AG10803 (cell line): ENCODE results near the gene TMEM238.
"Not testable (repeated sequence)": the region's sequence is repeated elsewhere in the genome, so short reads cannot be mapped to it uniquely, and the experiment has no call there.

Experiments used
- DNase-seq: peaks from one replicate; pipeline ENCODE4 v3.0.0; 2010; ENCODE audit warnings: low read depth
- H3K4me3 ChIP-seq: 2 replicates; pipeline ENCODE4 v1.5.1; 2011; ENCODE audit warnings: mild to moderate bottlenecking, low read length, control low read depth
- TF ChIP-seq, protein P1 (sequence below): conservative IDR thresholded peaks from 2 replicates; pipeline ENCODE4 v1.5.1; 2011; ENCODE audit warnings: mild to moderate bottlenecking, low read length, control low read depth, inconsistent platforms

The TMEM238 gene

DNA sequence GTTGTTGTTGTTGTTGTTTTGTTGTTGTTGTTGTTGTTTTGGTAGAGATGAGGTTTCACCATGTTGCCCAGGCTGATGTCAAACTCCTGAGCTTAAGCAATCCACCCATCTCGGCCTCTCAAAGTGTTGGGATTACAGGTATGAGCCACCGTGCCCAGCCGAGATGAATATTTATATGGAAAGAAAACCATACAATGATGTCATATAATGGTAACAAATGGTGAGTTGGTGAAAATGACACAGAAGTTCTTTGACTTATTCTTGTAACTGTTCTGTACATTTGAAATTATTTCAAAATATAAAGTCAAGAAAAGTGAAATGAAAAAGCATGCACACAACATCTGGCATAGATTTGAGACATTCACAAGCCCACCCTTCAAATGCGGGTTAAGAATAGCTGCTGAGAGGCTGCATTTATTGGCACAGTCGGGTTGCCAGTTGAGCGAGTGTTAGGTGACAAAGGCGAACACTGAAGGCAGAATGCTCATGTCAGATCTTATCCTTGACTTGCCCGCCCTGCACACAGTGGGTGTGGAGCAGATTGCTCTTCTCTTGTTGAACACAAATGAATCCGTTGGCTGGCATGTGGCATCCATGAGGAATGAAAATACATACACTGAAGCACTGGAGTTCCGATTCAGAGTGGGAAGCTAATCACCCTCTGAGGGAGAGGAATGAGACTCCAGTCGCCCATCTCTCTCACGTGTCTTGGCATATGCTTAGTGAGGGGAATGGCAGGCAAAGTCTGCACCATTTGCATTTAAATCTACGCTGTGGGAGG is 39.3 kb upstream of the TMEM238 start:
- no peak overlapping the region for H3K4me3 ChIP-seq
- no peak for DNase-seq
- TF ChIP-seq, protein P1, sequence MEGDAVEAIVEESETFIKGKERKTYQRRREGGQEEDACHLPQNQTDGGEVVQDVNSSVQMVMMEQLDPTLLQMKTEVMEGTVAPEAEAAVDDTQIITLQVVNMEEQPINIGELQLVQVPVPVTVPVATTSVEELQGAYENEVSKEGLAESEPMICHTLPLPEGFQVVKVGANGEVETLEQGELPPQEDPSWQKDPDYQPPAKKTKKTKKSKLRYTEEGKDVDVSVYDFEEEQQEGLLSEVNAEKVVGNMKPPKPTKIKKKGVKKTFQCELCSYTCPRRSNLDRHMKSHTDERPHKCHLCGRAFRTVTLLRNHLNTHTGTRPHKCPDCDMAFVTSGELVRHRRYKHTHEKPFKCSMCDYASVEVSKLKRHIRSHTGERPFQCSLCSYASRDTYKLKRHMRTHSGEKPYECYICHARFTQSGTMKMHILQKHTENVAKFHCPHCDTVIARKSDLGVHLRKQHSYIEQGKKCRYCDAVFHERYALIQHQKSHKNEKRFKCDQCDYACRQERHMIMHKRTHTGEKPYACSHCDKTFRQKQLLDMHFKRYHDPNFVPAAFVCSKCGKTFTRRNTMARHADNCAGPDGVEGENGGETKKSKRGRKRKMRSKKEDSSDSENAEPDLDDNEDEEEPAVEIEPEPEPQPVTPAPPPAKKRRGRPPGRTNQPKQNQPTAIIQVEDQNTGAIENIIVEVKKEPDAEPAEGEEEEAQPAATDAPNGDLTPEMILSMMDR = no peak

DNA sequence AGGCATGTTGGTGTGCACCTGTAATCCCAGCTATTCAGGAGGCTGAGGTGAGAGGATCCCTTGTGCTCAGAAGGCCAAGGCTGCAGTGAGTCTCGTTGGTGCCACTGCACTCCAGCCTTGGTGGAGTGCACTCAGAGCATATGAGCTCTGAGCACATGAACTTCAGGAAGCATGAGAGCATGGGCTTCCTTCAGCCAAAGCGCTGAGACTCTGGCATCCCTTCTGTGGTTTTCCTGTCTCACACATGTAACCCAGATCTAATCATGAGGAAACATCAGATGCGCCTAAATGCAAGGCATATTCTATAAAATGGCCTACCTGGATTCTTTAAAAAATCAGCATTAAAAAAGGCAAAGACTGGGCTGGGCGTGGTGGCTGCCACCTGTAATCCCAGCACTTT is 37.2 kb upstream of the TMEM238 start:
- not testable (repeated sequence) for H3K4me3 ChIP-seq
- DNase-seq = peak; percentile 20

DNA sequence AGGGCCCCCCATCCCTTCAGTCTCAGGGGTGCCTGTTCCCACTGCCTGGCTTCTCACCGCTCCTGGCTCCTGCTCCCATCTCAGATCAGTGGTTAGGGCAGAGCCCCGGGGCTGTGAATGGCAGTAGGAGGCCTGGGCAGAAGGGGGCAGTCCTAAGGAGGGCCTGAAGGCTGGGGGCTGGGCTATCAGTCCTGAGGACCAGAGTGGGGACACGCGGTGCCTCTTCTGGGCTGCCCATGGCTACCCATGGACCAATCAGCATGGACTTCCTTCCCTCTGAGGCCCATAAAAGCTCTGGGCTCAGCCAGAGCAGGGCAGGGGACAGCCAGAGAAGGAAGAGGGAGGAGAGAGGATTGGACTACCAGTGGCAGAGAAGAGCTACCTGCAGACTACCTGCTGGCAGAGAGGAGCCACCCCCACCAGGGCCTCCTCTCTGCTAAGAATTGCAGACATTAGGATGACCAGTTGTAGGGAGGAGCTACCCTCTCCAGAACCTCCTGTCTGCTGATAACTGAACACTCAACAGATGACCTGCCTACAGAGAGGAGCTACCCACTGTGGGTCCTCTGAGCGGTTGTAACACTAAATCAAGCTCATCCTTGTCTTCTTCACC is 35.6 kb upstream of the TMEM238 start:
- DNase-seq = no peak
- no peak overlapping the region for H3K4me3 ChIP-seq
- TF ChIP-seq, protein P1 = no peak

DNA sequence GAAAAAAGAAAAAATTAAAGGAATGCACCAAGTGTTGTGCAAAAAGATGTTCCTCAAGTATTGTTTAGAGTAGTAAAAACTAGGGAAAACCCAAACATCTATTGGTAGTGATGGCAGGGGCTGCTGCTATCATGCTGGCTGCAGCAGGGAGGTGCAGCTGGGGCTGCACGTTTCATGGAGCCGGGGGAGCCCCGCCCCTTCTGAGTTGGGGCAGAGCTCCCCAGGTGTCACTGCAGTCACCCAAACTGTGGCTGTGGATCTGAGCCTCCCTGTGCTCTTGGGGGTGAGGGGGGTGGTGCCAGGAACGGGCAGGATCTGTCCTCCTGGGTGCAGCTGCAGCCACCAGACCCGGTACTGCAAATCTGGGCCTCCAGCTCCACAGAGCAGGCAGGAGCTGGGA is 35.0 kb upstream of the TMEM238 start:
- no peak overlapping the region for H3K4me3 ChIP-seq
- no peak for DNase-seq
- TF ChIP-seq, protein P1 = no peak

DNA sequence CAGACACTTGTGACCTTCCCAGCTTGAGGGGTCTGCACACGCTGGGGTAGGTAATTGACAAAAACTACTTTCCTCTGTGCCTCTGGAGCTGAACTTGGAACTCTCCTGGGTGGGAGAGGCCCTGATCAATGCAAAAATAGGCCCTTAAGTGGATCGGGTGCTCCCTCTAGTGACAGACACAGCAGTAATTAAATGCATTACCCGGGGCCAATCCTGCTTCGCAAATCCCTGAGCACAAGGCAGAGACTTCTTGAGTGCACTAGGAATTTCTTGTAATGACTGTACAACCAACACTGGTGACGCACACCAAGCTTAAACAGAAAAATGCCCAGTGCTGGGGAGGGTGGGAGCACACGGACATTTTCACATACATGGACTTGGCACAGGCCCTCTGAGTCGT is 34.1 kb upstream of the TMEM238 start:
- TF ChIP-seq, protein P1 = peak; percentile 80
- peak; percentile 84 for DNase-seq
- no peak overlapping the region for H3K4me3 ChIP-seq

DNA sequence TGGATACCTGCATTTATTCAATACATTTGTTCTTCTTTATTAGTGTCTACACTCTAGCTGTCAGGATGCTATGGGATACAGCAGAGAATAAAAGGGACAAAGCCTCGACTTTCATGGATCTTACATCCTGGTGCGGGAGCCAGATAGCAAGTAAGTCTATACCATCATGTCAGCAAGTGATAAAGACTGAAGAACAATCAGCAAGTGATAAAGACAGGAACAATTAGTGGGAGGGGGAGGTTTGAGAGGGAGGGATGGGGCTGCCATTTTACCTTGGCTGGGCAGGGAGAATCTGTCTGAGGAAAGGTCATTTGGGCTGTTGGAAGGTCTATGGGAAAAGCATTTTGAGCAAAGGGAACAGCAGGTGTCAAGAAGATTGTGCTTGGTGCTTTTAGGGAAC is 26.1 kb upstream of the TMEM238 start:
- TF ChIP-seq, protein P1 = no peak
- DNase-seq = no peak
- H3K4me3 ChIP-seq = no peak overlapping the region

DNA sequence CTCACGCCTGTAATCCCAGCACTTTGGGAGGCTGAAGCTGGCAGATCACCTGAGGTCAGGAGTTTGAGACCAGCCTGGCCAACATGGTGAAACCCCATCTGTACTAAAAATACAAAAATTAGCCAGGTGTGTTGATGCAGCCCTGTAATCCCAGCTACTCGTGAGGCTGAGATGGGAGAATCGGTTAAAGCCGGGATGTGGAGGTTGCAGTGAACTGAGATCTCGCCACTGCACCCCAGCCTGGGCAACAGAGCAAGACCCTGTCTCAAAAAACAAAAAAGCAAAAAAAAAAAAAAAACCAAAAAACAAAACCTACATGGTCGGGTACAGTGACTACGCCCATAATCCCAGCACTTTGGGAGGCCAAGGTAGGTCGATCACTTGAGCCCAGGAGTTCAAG is 25.1 kb upstream of the TMEM238 start:
- not testable (repeated sequence) for H3K4me3 ChIP-seq, DNase-seq

DNA sequence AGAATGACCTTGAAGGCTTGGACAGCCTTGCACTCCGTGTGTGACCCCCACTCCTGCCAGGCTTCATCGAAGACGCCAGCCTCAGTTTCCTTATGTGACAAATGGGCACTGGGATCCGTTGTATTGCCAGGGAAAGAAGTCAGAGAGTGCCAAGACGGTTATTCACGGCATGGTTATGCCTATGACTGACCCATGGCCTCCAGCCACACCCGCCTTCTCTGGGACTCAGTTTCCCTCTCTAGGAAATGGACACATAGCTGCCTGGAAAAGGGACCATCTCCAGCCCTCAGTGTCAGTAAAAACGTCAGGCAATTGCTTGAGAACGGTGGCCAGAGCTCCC is 24.4 kb upstream of the TMEM238 start:
- TF ChIP-seq, protein P1 = no peak
- H3K4me3 ChIP-seq = peak overlapping the region; percentile 74
- DNase-seq = no peak
